GM04503 (cell line): ENCODE results near the gene TMEM47.

Experiments
- DNase-seq: peaks from one replicate; pipeline ENCODE4 v3.0.0-alpha.2; 2012; ENCODE audit warnings: low read depth

Gene TMEM47

DNA sequence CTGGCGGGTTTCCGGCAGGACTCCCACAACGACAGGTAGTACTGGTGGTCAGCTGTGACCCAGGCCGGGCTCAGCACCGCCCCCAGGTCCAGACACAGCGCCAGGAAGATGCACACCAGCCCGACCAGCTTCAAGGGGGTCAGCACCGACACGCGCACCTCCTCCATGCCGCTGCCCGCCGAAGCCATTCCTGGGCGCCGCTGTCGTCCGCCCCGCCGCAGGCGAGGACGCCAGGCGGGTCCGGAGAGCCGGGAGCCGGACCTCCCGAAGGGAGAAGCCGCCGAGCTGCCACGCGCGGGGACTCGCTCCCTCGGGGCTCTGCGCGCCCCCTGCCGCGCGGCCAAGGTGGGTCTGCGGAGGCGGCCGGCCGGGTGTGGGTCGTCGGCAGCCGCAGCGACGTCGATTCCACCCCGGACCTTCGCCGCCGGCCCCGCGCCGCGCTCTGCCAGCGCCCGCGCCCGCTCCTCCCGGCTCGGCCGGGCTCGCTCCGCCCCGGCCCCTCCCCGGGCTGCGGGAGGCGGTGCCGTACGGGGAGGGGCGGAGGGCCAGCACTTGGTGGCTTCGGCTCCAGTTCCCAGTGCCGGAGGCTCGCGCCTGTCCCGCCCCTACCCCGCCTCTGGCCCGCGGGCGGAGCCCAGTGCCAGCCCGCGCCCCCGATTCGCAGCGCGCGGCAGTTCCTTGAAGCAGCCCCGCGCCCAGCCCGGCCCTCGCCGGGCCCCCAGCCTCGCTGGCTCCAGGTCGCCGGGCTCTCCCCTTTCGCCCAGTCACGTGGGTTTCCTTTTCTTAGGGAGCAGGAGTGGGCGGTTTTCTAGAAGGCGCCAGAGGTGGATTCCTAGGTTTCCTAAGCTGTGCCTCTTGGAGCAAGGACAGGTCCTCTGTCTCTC, at the start of gene TMEM47:
Gene TMEM47, minus strand, starts transcription at position 444 of the 884 bp plus-strand sequence. Its CDS starts 256 bp downstream, at position 188.
- DNase-seq, result no peak

- no peak for DNase-seq
Measured at GRCh38 chrX:34687095-34687494, 30.0 kb upstream of the TMEM47 start.

DNA sequence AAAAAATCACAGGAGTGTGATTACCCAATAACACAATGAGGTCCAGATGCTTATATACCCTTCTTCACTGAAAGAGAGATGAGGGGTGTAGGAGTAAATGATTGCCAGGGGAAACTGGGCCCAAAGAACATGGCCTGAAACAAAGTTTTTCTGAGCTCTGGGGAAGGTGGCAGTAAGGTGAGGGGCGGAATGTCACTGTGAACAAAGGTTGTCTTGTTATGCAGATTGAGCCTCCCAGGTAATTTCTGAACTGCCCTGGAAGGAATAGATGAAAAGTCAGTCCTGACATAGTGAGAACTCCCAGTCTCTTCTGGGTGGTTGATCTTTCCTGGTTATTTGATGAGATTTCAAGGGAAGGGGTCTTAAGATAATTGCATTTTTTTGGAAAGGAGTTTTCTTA, 2.5 kb upstream of the TMEM47 start:
- no peak for DNase-seq

DNA sequence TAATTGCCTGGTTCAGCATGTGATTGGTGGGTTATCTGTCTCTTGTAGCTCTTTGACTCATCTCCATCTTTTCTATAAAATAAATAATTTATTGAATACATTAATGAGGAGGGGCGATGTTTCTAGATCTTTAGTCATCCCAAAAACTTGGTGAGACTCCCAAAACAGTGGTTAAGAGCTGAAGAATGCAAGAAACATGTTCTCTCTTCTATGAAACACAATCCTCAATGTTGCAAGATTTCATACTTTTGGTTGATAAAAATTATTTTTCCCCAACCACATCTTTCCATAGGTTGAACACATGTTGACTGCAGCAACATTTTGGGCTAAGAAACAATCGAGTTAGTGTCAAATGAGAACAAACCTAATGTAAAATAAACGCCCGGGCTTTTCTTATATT, 1.2 kb upstream of the TMEM47 start:
- no peak for DNase-seq

GRCh38 chrX:34657726-34658070, 613 bp upstream of the TMEM47 start:
- no peak for DNase-seq

- no peak for DNase-seq
Measured at GRCh38 chrX:34656467-34656841, 631 bp downstream of the TMEM47 start.

- DNase-seq, result no peak
Measured at GRCh38 chrX:34655501-34656455, 1.3 kb downstream of the TMEM47 start.

DNA sequence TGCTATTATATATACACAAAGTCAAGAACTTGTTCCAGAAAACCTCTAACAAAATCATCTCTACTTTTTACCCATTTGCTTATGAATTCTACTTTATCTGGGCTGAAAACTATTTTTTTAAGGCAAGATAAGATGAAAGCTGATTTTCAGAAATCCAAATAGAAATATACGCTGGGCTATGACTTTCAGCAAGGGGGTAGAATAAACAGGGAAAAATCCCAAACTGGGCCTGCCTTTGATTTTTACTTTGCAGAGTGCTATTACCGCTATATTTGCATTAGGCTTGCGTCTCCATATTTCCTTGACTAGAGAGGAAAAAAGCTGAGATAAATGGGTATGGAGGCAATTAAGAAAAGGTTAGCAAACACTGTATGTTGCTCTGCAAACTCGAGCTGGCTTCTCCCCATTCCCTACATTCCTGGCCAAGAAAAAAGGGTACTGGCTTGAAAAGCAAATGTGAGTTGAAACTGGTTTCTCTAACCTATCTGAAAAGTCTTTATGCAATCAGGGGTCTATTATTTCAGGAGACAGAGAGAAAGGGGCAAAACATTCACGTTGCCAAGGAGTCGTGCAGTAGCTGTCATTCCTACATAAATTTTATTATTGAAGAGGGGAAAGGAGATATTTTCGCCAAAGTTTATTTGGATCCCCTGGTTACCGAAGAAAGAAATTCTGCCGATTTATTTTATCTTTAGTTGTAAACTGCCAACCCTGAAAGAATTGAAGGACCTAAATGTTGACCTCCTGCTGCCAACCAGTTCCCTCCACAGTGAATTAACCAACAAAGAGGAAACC, 2.2 kb downstream of the TMEM47 start:
- no peak for DNase-seq

- DNase-seq, result no peak
Measured at GRCh38 chrX:34653811-34654210, 3.3 kb downstream of the TMEM47 start.

- DNase-seq, result no peak
Measured at GRCh38 chrX:34642849-34643248, 14.2 kb downstream of the TMEM47 start.

GRCh38 chrX:34638116-34638515, 19.0 kb downstream of the TMEM47 start:
- no peak for DNase-seq

DNA sequence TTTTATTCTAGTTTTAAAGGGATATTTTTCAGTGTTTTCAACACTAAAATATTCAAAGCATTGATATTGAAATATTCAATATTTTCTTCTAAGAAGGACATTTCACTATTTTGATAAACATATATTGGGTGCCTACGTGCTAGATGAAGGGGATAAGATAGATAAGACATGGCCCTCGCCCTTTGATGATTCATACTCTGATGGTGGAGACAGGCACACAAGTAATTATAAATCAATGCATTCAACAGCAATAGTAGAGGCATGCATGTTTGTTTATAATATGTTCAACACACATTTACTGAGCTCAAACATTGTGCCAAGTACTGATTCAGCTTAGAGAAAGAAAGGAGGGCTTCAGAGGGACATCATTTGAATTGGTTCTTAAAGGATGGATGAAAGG, 22.7 kb downstream of the TMEM47 start:
- no peak for DNase-seq

- DNase-seq, result no peak
Measured at GRCh38 chrX:34632384-34632783, 24.7 kb downstream of the TMEM47 start.

DNA sequence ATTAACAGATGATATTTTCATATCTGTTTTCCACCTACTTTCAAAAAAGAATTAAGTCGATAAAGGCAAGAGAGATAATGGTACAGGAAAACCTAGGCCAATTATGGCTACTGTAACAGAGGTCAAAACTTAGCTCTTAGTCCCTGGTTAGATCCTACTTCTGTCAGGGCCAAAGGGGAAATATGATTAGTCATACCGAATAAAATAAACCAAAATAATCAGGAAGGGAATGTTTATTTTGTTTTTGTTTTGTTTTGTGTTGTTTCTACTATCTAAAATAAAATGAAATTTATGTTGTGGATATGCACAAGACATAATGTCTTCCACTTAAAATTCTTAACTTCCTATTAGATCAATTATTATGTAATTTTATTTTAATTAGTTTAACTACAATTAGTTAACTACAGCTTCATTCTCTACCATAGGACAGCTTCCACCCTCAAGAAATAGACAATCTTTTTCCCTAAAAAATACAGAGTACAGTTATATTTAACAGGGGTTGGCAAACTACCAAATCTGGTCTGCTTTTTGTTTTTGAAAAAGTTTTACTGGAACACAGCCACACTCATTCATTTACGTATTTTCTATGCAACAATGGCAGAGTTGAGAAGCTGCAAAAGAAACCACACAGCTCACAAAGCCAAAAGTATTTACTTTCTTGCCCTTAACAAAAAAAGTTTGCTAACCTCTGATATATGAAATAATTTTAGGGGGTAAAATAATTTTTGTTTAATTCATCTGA, 25.4 kb downstream of the TMEM47 start:
- DNase-seq, result no peak

DNA sequence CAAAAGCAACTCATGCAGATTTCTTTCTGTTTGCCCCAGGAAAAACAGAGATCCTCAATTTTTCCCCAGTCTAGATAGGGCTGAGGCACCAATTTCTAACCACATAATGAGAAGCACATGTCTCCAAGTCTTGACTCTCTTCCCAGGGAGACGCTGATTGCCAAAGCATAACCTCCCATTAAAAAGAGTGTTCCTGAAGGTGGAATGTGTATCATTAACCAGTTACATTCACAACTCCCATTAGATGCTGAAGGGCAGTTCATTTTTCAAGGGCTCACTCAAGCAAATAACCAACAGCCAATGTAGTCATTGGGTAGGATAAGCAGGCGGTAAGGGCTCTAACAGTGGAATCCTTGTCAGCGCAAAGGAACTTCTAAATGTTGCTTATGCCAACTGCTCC, 27.5 kb downstream of the TMEM47 start:
- DNase-seq, result peak; percentile 51

DNA sequence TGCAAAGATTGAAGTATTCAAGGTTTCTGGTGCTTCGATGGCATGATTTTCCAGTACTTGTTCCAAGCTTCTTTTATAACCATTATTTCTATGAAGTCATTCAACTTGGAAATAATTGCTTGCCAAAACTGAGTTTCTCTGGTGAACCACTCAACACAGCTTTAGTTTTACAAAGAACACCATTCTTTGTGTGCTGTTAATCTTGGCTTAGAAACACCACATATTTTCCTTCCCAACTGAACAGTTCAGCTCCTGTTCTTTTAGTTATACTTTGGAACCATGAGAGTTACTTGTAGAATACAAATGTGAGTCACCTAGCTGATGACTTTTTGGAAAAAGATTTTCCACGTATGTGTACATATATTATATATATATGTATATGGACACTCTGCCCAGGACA, 32.7 kb downstream of the TMEM47 start:
- DNase-seq, result no peak

DNA sequence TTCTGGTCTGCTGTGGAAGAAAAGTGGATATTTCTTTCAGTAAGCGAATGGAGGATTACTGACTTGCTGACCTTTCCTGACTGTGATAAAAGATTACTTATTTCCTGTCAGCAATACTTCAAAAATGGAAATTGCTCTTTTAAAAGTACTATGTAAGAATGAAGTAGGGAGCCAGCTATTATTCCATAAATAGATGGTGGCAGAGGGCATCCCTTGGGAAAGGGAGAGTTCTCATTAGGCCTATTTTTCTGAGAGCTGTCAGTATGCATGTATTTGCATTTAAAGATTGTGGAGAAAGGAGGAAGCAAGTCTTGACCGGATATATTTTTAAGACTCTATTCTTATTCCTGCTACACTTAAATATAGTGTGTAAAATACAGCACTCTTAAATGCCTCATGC, 37.2 kb downstream of the TMEM47 start:
- DNase-seq, result no peak

DNA sequence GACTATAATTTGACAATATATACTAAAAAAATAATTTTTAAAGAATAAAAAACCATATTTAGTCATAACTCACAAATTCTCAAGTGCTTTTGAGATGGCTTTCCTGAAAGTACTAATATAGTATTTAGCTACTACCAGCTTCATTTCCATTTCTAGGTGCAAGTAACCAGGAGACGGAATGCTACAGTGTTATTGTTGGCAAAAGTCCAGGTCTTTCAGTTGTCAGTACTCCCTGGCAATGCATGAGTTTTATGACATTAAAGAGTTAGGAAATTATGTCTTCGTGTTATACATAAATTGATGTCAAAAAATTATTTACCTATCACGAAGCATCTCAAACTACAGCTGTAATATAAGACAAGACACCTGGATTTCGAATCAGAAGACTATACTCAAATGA, 45.0 kb downstream of the TMEM47 start:
- DNase-seq, result no peak

- no peak for DNase-seq
Measured at GRCh38 chrX:34598362-34598761, 58.7 kb downstream of the TMEM47 start.

DNA sequence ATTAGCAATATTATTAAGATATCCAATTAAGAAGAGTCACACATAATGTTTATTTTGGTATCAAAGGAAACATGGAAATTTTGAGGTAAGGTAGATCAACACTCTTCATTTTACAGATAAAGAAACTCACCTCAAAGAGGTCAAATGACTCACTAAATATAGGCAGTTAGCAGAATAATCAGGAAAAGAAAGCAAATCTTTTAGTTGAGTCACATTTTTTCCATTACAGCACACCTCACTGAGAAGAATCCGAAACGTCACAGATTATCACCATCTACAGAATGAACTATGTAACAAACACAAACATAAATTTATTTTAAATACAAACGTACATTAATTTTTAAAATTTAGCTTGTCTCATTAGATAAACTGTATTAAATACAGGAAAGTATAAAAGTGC, 70.1 kb downstream of the TMEM47 start:
- DNase-seq, result no peak

DNA sequence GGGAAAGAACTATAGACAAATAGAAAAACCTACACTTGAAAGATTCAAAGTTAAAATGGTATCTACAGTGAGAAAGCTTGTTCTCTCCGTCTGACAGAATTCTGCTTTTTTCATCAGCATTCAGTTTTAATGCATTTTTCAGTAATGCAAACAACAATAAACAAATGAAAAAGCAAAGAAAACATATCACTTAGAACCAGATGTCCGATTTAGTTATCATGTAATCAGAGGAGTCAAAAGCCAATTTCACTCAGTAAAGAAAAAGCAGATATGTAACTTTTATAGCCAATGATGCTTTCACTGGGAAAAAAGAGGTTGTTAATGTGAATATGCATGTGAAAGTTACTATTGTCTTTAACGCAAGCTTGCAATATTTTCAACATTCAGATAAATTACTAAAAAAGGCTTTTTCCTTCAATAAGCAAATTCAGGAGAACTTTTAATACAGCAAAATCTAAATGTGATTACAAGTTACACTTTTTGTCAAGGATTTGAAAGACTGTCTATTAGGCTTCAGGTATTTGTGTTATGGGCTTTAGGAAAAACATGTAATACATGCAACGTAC, 70.7 kb downstream of the TMEM47 start:
- no peak for DNase-seq
